HepG2 (cell line): ENCODE measurements around the gene ADIPOR2. TPM values are rescaled to one million over a fixed set of nuclear protein-coding genes. Genes with fewer than 3 reads are reported as not detected.

ENCODE experiments used
- BCL6 ChIP-seq: IDR thresholded peaks from 2 replicates; pipeline ENCODE4 v1.6.1; 2016; ENCODE audit warnings: missing genetic modification reagents, missing compliant biosample characterization
- BRCA1 ChIP-seq: sonication (generic); formaldehyde crosslinking; IDR thresholded peaks from 2 replicates; pipeline ENCODE4 v1.4.0; 2020; ENCODE audit warnings: missing genetic modification reagents
- FOXA3 ChIP-seq: IDR thresholded peaks from 2 replicates; pipeline ENCODE4 v1.6.1; 2016; ENCODE audit warnings: missing genetic modification reagents, missing compliant biosample characterization
- PRMT3 ChIP-seq: sonication (generic); formaldehyde crosslinking; IDR thresholded peaks from 2 replicates; pipeline ENCODE4 v1.8.1; 2022; ENCODE audit warnings: low read depth, mild to moderate bottlenecking, moderate library complexity, missing genetic modification reagents, borderline replicate concordance
- SALL1 ChIP-seq: sonication (generic); formaldehyde crosslinking; IDR thresholded peaks from 2 replicates; pipeline ENCODE4 v1.8.0; 2022; ENCODE audit warnings: mild to moderate bottlenecking, missing genetic modification reagents
- SCMH1 ChIP-seq: sonication (generic); formaldehyde crosslinking; IDR thresholded peaks from 2 replicates; pipeline ENCODE4 v1.9.0; 2021; ENCODE audit warnings: missing genetic modification reagents, mild to moderate bottlenecking, borderline replicate concordance
- SOX6 ChIP-seq, 2 experiments: fragments of 450-650 bp in 1 of 2; sonication (generic) in 1 of 2; formaldehyde crosslinking in 1 of 2; IDR thresholded peaks; 2 replicates each; pipeline versions ENCODE4 v1.4.0 to v1.6.1; 2017 to 2020; ENCODE audit warnings: antibody characterized with exemption in 1 of 2, mild to moderate bottlenecking in 1 of 2, missing genetic modification reagents in 1 of 2
- TMF1 ChIP-seq: sonication (generic); formaldehyde crosslinking; IDR thresholded peaks from 2 replicates; pipeline ENCODE4 v1.8.1; 2022; ENCODE audit warnings: low read depth, missing genetic modification reagents
- ZNF34 ChIP-seq: sonication (generic); formaldehyde crosslinking; IDR thresholded peaks from 2 replicates; pipeline ENCODE4 v1.4.0; 2020; ENCODE audit warnings: mild to moderate bottlenecking, missing genetic modification reagents, borderline replicate concordance
- ZNF878 ChIP-seq: sonication (generic); formaldehyde crosslinking; IDR thresholded peaks from 2 replicates; pipeline ENCODE4 v1.8.1; 2023; ENCODE audit warnings: mild to moderate bottlenecking, missing genetic modification reagents, moderate library complexity
- polyA plus RNA-seq, 8 experiments: library from polyadenylated mRNA; depleted of rRNA in 3 of 8; stranded (reverse) in 7 of 8; unstranded in 1 of 8; fragments of >200 nt; fragmentation: Illumina TruSeq in 4 of 8; extraction: Trizol in 4 of 8; gene quantifications; 2 replicates each; pipeline versions ENCODE4 v1.2.1 to v1.2.3, GENCODE V29; 2011 to 2016; ENCODE audit warnings: low read depth in 4 of 8, missing spikeins in 1 of 8, mixed read lengths in 1 of 8; ENCODE audit not compliant: insufficient read depth in 1 of 8
- total RNA-seq, 5 experiments: library from RNA; depleted of rRNA; stranded (reverse); fragments of >200 nt; fragmentation: Illumina TruSeq; extraction: Trizol; gene quantifications; 2 replicates each; pipeline ENCODE4 v1.2.3, GENCODE V29; 2016; ENCODE audit warnings: low read depth in 1 of 5
- TF ChIP-seq, protein P1 (sequence below): IDR thresholded peaks from 2 replicates; pipeline ENCODE4 v1.6.1; 2016; ENCODE audit warnings: missing compliant biosample characterization, missing genetic modification reagents, borderline replicate concordance
- TF ChIP-seq, protein P2 (sequence below): sonication (generic); formaldehyde crosslinking; IDR thresholded peaks from 2 replicates; pipeline ENCODE4 v1.4.0; 2020; ENCODE audit warnings: missing genetic modification reagents
- TF ChIP-seq, protein P3 (sequence below): sonication (generic); formaldehyde crosslinking; IDR thresholded peaks from 2 replicates; pipeline ENCODE4 v1.5.1; 2020; ENCODE audit warnings: missing genetic modification reagents, mild to moderate bottlenecking, borderline replicate concordance
- TF ChIP-seq, protein P4 (sequence below): IDR thresholded peaks from 2 replicates; pipeline ENCODE4 v1.6.1; 2016; ENCODE audit warnings: low read depth
- TF ChIP-seq, protein P5 (sequence below): sonication (generic); formaldehyde crosslinking; conservative IDR thresholded peaks from 2 replicates; pipeline ENCODE4 v1.8.0; 2022; ENCODE audit warnings: missing genetic modification reagents
- TF ChIP-seq, protein P6 (sequence below): IDR thresholded peaks from 2 replicates; pipeline ENCODE4 v1.6.1; 2016; ENCODE audit warnings: missing genetic modification reagents, missing compliant biosample characterization
- TF ChIP-seq, protein P7 (sequence below): sonication (generic); formaldehyde crosslinking; IDR thresholded peaks from 2 replicates; pipeline ENCODE4 v1.5.0; 2020; ENCODE audit warnings: mild to moderate bottlenecking, missing genetic modification reagents

ADIPOR2 gene
- total and polyA plus RNA-seq, 2 of the 13 experiments (the other 11 are each of a cell fraction or from before 2014, with no cell fraction given), result 35.2 to 52.2 TPM

DNA sequence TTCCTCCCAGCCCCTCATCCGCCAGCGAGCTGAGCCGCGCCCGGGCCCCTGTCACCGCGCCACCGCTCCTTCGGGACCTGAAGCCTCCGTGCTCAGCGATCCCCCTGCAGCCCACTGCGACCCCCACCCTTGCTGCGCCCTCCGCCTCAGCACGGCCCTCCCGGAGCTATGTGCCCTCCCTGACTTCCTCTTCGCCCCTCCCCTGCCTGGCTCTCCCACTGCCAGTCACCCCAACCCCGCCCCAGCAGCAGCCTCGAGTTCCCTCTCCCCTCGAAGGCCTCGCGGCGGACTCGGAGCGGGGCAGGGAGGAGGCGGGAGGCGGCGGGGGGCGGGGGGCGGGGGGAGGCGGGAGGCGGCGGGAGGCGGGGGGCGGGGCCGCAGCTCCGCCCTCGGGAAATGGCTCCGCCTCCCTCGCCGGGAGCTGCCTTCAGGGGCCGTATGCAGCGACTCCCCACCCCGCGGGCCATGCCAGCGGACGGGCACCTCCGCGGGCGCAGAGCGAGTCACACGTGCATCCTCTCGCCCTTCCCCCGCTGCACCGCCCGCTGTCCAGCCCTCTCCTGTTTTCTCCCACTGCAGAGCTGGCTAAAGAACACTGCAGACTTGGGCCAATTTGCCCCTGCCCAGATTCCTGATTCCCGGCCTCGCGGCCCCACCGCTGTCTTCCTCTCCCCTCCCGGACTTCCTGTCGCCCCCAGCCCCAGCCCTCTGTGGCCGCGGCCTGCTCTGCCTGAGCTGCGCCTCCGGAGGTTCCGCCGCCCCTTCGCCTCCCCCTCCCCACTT is 29.1 kb upstream of the ADIPOR2 start (continued):
- TF ChIP-seq, protein P1, sequence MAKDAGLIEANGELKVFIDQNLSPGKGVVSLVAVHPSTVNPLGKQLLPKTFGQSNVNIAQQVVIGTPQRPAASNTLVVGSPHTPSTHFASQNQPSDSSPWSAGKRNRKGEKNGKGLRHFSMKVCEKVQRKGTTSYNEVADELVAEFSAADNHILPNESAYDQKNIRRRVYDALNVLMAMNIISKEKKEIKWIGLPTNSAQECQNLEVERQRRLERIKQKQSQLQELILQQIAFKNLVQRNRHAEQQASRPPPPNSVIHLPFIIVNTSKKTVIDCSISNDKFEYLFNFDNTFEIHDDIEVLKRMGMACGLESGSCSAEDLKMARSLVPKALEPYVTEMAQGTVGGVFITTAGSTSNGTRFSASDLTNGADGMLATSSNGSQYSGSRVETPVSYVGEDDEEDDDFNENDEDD (CRISPR knock-in tag), result peak; percentile 74; the same call in 1 of the 2 replicates
- no peak for TF ChIP-seq SCMH1 (CRISPR knock-in tag)
- TF ChIP-seq FOXA3 (CRISPR knock-in tag), result no peak; the same call in 1 of the 2 replicates
- TF ChIP-seq ZNF878, result no peak
- TF ChIP-seq SALL1, result peak; percentile 79; the same call in 1 of the 2 replicates
- TF ChIP-seq, protein P2, sequence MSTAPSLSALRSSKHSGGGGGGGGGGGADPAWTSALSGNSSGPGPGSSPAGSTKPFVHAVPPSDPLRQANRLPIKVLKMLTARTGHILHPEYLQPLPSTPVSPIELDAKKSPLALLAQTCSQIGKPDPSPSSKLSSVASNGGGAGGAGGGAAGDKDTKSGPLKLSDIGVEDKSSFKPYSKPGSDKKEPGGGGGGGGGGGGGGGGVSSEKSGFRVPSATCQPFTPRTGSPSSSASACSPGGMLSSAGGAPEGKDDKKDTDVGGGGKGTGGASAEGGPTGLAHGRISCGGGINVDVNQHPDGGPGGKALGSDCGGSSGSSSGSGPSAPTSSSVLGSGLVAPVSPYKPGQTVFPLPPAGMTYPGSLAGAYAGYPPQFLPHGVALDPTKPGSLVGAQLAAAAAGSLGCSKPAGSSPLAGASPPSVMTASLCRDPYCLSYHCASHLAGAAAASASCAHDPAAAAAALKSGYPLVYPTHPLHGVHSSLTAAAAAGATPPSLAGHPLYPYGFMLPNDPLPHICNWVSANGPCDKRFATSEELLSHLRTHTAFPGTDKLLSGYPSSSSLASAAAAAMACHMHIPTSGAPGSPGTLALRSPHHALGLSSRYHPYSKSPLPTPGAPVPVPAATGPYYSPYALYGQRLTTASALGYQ (CRISPR knock-in tag), result no peak
- TF ChIP-seq, protein P3, sequence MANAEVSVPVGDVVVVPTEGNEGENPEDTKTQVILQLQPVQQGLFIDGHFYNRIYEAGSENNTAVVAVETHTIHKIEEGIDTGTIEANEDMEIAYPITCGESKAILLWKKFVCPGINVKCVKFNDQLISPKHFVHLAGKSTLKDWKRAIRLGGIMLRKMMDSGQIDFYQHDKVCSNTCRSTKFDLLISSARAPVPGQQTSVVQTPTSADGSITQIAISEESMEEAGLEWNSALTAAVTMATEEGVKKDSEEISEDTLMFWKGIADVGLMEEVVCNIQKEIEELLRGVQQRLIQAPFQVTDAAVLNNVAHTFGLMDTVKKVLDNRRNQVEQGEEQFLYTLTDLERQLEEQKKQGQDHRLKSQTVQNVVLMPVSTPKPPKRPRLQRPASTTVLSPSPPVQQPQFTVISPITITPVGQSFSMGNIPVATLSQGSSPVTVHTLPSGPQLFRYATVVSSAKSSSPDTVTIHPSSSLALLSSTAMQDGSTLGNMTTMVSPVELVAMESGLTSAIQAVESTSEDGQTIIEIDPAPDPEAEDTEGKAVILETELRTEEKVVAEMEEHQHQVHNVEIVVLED (CRISPR knock-in tag), result no peak
- TF ChIP-seq, protein P4, sequence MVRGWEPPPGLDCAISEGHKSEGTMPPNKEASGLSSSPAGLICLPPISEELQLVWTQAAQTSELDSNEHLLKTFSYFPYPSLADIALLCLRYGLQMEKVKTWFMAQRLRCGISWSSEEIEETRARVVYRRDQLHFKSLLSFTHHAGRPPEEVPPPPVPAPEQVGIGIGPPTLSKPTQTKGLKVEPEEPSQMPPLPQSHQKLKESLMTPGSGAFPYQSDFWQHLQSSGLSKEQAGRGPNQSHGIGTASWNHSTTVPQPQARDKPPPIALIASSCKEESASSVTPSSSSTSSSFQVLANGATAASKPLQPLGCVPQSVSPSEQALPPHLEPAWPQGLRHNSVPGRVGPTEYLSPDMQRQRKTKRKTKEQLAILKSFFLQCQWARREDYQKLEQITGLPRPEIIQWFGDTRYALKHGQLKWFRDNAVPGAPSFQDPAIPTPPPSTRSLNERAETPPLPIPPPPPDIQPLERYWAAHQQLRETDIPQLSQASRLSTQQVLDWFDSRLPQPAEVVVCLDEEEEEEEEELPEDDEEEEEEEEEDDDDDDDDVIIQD (CRISPR knock-in tag), result no peak
- no peak for TF ChIP-seq SOX6 (IDR thresholded peaks at IDR 0.05)
- peak; percentile 36; the same call in 1 of the 2 replicates for TF ChIP-seq SOX6 (CRISPR knock-in tag; IDR thresholded peaks at IDR 0.05)
- TF ChIP-seq, protein P5, sequence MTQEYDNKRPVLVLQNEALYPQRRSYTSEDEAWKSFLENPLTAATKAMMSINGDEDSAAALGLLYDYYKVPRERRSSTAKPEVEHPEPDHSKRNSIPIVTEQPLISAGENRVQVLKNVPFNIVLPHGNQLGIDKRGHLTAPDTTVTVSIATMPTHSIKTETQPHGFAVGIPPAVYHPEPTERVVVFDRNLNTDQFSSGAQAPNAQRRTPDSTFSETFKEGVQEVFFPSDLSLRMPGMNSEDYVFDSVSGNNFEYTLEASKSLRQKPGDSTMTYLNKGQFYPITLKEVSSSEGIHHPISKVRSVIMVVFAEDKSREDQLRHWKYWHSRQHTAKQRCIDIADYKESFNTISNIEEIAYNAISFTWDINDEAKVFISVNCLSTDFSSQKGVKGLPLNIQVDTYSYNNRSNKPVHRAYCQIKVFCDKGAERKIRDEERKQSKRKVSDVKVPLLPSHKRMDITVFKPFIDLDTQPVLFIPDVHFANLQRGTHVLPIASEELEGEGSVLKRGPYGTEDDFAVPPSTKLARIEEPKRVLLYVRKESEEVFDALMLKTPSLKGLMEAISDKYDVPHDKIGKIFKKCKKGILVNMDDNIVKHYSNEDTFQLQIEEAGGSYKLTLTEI (CRISPR knock-in tag), result no peak
- TF ChIP-seq, protein P6, sequence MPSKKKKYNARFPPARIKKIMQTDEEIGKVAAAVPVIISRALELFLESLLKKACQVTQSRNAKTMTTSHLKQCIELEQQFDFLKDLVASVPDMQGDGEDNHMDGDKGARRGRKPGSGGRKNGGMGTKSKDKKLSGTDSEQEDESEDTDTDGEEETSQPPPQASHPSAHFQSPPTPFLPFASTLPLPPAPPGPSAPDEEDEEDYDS (CRISPR knock-in tag), result peak; percentile 44; the same call in 1 of the 2 replicates
- no peak for TF ChIP-seq TMF1 (CRISPR knock-in tag)
- TF ChIP-seq ZNF34, result no peak
- peak; percentile 59; the same call in 1 of the 2 replicates for TF ChIP-seq BCL6 (CRISPR knock-in tag)
- no peak for TF ChIP-seq BRCA1 (CRISPR knock-in tag)
- TF ChIP-seq, protein P7, sequence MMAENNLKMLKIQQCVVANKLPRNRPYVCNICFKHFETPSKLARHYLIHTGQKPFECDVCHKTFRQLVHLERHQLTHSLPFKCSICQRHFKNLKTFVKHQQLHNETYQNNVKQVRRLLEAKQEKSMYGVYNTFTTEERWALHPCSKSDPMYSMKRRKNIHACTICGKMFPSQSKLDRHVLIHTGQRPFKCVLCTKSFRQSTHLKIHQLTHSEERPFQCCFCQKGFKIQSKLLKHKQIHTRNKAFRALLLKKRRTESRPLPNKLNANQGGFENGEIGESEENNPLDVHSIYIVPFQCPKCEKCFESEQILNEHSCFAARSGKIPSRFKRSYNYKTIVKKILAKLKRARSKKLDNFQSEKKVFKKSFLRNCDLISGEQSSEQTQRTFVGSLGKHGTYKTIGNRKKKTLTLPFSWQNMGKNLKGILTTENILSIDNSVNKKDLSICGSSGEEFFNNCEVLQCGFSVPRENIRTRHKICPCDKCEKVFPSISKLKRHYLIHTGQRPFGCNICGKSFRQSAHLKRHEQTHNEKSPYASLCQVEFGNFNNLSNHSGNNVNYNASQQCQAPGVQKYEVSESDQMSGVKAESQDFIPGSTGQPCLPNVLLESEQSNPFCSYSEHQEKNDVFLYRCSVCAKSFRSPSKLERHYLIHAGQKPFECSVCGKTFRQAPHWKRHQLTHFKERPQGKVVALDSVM (CRISPR knock-in tag), result no peak
- TF ChIP-seq PRMT3, result no peak
